ENCODE results near the gene EML1. TPM values are rescaled to one million over a fixed set of nuclear protein-coding genes. Genes with fewer than 3 reads are reported as not detected.

The EML1 gene
- total RNA-seq, 1 donor from 2014 or later = 57.2 TPM

GRCh38 chr14:99943620-99944019 is 150.4 kb downstream of the EML1 start:
- Histone ChIP-seq H3K79me2 (ENCODE audit: low read depth) (no peaks in the 10 kb centered on the region), H3K9ac (no peak overlapping the region), H3F3A (ENCODE audit: low read depth) (peaks cover 7% of the 10 kb centered on the region), H3K9me3 (ENCODE audit: low read depth) (no peaks in the 10 kb centered on the region), H3K27me3 (no peaks in the 10 kb centered on the region), H3K4me2 (no peak overlapping the region), H3K27ac (no peak overlapping the region), H4K20me1 (ENCODE audit: low read depth) (no peaks in the 10 kb centered on the region), H2AFZ (replicated peaks) (no peak overlapping the region), H3K4me1 (no peaks in the 10 kb centered on the region), H3K4me3 (no peak overlapping the region), H3K36me3 (peaks cover 11% of the 10 kb centered on the region)
- peaks cover 9% of the 10 kb centered on the region for H3K27me3 Mint-ChIP-seq (ENCODE audit: insufficient read depth, low read depth)
- peaks cover 10% of the 10 kb centered on the region for H3K4me1 Mint-ChIP-seq
- H3K27ac Mint-ChIP-seq = no peak overlapping the region
- H3K36me3 Mint-ChIP-seq = peaks cover 7% of the 10 kb centered on the region
- no peak for TF ChIP-seq CTCF (IDR thresholded peaks at IDR 0.05)
- no peak for TF ChIP-seq EZH2 (IDR thresholded peaks at IDR 0.05)
- H3K9me3 Mint-ChIP-seq = no peaks in the 10 kb centered on the region
- H3K4me3 Mint-ChIP-seq = no peak overlapping the region
- no peak for DNase-seq (ENCODE audit: low spot score)

GRCh38 chr14:99944241-99944651 is 151.0 kb downstream of the EML1 start:
- peaks cover 7% of the 10 kb centered on the region for H3F3A ChIP-seq (ENCODE audit: low read depth)
- TF ChIP-seq CTCF (IDR thresholded peaks at IDR 0.05) = no peak
- TF ChIP-seq EZH2 (IDR thresholded peaks at IDR 0.05) = no peak
- no peak for TF ChIP-seq EZH2phosphoT487 (IDR thresholded peaks at IDR 0.05)
- no peak overlapping the region for H3K27ac Mint-ChIP-seq

DNA sequence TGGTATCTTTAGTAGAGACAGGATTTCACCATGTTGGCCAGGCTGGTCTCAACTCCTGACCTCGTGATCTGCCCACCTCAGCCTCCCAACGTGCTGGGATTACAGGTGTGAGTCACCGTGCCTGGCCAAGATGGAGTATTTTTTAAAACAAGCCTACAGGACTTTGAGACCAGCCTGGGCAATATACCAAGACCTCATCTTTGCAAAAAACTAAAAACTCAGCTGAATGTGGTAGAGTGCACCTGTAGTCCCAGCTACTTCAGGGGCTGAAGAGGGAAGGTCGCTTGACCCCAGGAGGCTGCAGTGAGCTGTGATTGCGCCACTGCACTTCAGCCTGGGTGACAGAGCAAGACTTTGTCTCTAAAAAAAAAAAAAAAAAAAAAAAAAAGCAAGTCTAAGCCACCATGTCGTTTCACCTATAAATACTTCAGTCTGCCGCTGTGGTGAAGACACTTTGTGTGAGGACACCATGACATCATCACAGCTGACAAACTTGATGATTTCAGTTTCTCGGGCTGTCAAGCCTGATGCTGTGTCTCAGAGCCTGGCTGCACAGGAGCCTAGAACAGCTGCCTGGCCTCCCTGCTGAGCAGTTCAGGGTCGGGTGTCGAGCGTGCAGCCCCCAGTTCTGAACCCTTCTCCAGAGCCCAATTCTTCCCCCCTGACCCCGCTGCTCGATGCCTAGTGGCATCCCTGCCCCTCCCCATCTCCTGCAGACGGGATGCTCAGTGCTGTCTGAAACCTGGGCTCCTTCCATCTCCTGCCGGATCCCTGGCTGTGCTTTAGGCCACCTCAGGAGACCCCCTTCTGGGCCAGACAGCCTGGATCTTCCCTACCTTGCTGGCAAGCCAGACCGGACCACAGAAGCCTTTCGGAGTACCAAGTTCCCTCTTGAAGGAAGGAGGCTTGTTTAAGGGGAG is 152.8 kb downstream of the EML1 start:
- no peaks in the 10 kb centered on the region for H3K9me3 ChIP-seq (ENCODE audit: low read depth)
- H3K9ac ChIP-seq = no peak overlapping the region
- H3K36me3 ChIP-seq = peaks cover 9% of the 10 kb centered on the region
- H3K4me1 ChIP-seq = peaks cover 3% of the 10 kb centered on the region
- H3K27me3 ChIP-seq = no peaks in the 10 kb centered on the region
- Mint-ChIP-seq H3K4me1 (peaks cover 10% of the 10 kb centered on the region), H3K27ac (no peak overlapping the region), H3K4me3 (no peak overlapping the region), H3K27me3 (ENCODE audit: insufficient read depth, low read depth) (peaks cover 9% of the 10 kb centered on the region), H3K36me3 (peaks cover 3% of the 10 kb centered on the region), H3K9me3 (no peaks in the 10 kb centered on the region)
- no peak overlapping the region for H3K4me2 ChIP-seq
- H3K27ac ChIP-seq = no peak overlapping the region
- H4K20me1 ChIP-seq (ENCODE audit: low read depth) = no peaks in the 10 kb centered on the region
- no peak overlapping the region for H2AFZ ChIP-seq (replicated peaks)
- TF ChIP-seq CTCF (IDR thresholded peaks at IDR 0.05) = no peak
- no peak for TF ChIP-seq EZH2phosphoT487 (IDR thresholded peaks at IDR 0.05)
- no peak for TF ChIP-seq EZH2 (IDR thresholded peaks at IDR 0.05)
- H3K79me2 ChIP-seq (ENCODE audit: low read depth) = no peaks in the 10 kb centered on the region
- peaks cover 7% of the 10 kb centered on the region for H3F3A ChIP-seq (ENCODE audit: low read depth)
- DNase-seq (ENCODE audit: low spot score) = no peak
- H3K4me3 ChIP-seq = no peak overlapping the region

More at GRCh38 chr14:99944241-99944651, 151.0 kb downstream of the EML1 start:
- no peaks in the 10 kb centered on the region for H3K9me3 ChIP-seq (ENCODE audit: low read depth)
- no peak for DNase-seq (ENCODE audit: low spot score)
- H4K20me1 ChIP-seq (ENCODE audit: low read depth) = no peaks in the 10 kb centered on the region
- H3K9me3 Mint-ChIP-seq = no peaks in the 10 kb centered on the region
- H3K27ac ChIP-seq = no peak overlapping the region
- no peak overlapping the region for H2AFZ ChIP-seq (replicated peaks)
- no peak overlapping the region for H3K4me2 ChIP-seq
- no peaks in the 10 kb centered on the region for H3K27me3 ChIP-seq
- H3K9ac ChIP-seq = no peak overlapping the region
- H3K4me3 ChIP-seq = no peak overlapping the region
- peaks cover 9% of the 10 kb centered on the region for H3K27me3 Mint-ChIP-seq (ENCODE audit: insufficient read depth, low read depth)
- peaks cover 10% of the 10 kb centered on the region for H3K4me1 Mint-ChIP-seq
- H3K79me2 ChIP-seq (ENCODE audit: low read depth) = no peaks in the 10 kb centered on the region
- H3K36me3 ChIP-seq = peaks cover 11% of the 10 kb centered on the region
- H3K4me1 ChIP-seq = no peaks in the 10 kb centered on the region
- H3K36me3 Mint-ChIP-seq = peaks cover 6% of the 10 kb centered on the region
- H3K4me3 Mint-ChIP-seq = no peak overlapping the region

Measured in neural progenitor cell (in vitro differentiated cells).